PFSK-1 (cell line): ENCODE results near the gene TTLL10.

Experiments
- POLR2AphosphoS5 ChIP-seq: IDR thresholded peaks from 2 replicates; pipeline ENCODE4 v1.6.1; 2012; ENCODE audit warnings: low read depth, mild to moderate bottlenecking, control low read depth, low read length, moderate library complexity
- TF ChIP-seq, protein P1 (sequence below), 2 experiments: IDR thresholded peaks; 2 replicates each; pipeline versions ENCODE4 v1.6.1 to v1.8.0; 2011 to 2012; ENCODE audit warnings: low read depth in 2 of 2, low read length in 2 of 2, control low read depth in 1 of 2, inconsistent platforms in 1 of 2, mild to moderate bottlenecking in 1 of 2, moderate library complexity in 1 of 2; ENCODE audit not compliant: insufficient read depth in 1 of 2

DNA sequence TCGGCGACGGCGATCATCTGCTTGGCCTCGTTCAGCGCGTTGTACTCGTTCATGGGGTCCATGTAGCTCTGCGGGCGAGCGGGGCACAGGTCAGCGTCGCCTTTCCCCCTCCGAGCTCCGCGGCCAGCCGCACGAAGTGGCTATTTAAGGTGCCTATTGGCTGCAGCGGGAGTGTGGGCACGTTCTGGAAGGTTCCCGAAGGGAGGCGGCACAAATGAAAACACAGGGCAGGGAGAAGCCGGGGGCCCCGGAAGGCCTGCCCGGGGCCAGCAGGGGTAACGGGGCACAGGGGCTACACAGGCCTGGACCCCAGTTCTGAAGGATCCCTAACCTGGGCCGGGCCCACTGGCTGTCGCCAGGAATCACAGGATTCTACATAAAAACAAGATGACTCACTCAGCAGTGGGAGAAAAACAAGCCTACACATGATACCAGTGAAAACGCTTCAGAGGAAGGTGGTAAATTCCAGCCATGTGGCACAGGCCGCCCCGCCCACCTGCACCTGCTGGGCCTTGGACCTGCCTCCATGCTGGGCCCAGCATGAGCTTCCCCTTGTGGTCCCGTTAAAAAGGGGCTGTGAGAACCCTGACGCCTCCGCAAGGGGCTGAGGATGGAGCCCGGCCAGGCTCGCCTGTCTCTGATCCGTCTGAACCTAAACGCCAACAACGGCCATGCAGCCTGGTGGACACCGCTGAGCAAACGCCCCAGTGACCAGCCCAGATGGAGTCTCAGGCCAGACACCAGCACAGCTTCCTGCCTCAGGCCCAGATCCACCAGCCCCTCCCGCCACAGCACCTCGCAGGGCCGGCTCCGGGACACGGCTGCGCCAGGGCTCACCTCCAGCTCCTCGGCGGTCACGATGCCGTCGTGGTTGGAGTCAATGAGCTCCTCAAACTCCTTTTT is 44.2 kb downstream of the TTLL10 start:
- TF ChIP-seq, protein P1, sequence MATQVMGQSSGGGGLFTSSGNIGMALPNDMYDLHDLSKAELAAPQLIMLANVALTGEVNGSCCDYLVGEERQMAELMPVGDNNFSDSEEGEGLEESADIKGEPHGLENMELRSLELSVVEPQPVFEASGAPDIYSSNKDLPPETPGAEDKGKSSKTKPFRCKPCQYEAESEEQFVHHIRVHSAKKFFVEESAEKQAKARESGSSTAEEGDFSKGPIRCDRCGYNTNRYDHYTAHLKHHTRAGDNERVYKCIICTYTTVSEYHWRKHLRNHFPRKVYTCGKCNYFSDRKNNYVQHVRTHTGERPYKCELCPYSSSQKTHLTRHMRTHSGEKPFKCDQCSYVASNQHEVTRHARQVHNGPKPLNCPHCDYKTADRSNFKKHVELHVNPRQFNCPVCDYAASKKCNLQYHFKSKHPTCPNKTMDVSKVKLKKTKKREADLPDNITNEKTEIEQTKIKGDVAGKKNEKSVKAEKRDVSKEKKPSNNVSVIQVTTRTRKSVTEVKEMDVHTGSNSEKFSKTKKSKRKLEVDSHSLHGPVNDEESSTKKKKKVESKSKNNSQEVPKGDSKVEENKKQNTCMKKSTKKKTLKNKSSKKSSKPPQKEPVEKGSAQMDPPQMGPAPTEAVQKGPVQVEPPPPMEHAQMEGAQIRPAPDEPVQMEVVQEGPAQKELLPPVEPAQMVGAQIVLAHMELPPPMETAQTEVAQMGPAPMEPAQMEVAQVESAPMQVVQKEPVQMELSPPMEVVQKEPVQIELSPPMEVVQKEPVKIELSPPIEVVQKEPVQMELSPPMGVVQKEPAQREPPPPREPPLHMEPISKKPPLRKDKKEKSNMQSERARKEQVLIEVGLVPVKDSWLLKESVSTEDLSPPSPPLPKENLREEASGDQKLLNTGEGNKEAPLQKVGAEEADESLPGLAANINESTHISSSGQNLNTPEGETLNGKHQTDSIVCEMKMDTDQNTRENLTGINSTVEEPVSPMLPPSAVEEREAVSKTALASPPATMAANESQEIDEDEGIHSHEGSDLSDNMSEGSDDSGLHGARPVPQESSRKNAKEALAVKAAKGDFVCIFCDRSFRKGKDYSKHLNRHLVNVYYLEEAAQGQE (IDR thresholded peaks at IDR 0.05; ENCODE audit: insufficient read depth in 1 of 2, low read depth in 2 of 2, low read length in 2 of 2) = no peak
- TF ChIP-seq POLR2AphosphoS5 = no peak
